K562 (cell line): ENCODE measurements around the gene CCDC137. TPM values are rescaled to one million over a fixed set of nuclear protein-coding genes. Genes with fewer than 3 reads are reported as not detected.

Experiments used
- BHLHE40 ChIP-seq: IDR thresholded peaks from 2 replicates; pipeline ENCODE4 v1.6.1; 2011; ENCODE audit warnings: low read length, improper control_type of control experiment
- CBX1 ChIP-seq: sonication (generic); IDR thresholded peaks from 2 replicates; pipeline ENCODE4 v1.6.1; 2016; ENCODE audit warnings: antibody characterized with exemption, low read depth, mild to moderate bottlenecking
- CREB1 ChIP-seq, 2 experiments: sonication (generic) in 1 of 2; formaldehyde crosslinking in 1 of 2; IDR thresholded peaks; 2 replicates each; pipeline versions ENCODE4 v1.6.1 to v1.8.0; 2012 to 2022; ENCODE audit warnings: inconsistent platforms in 1 of 2, mild to moderate bottlenecking in 1 of 2, missing genetic modification reagents in 1 of 2, moderate library complexity in 1 of 2
- EHMT2 ChIP-seq: fragments of 450-650 bp; IDR thresholded peaks from 2 replicates; pipeline ENCODE4 v1.6.1; 2018; ENCODE audit warnings: antibody characterized with exemption
- ELF4 ChIP-seq: fragments of 450-650 bp; formaldehyde crosslinking; IDR thresholded peaks from 2 replicates; pipeline ENCODE4 v1.4.0; 2022; ENCODE audit warnings: missing genetic modification characterization
- FOSL1 ChIP-seq: fragments of 200-800 bp; sonication (Bioruptor generic); conservative IDR thresholded peaks from 2 replicates; pipeline ENCODE4 v1.6.1; 2016; ENCODE audit warnings: missing genetic modification characterization, missing compliant biosample characterization
- GTF2A2 ChIP-seq: IDR thresholded peaks from 2 replicates; pipeline ENCODE4 v1.6.1; 2016; ENCODE audit warnings: mild to moderate bottlenecking, missing genetic modification characterization, missing compliant biosample characterization
- NELFE ChIP-seq: IDR thresholded peaks from 2 replicates; pipeline ENCODE4 v1.6.1; 2011; ENCODE audit warnings: mild to moderate bottlenecking; ENCODE audit not compliant: insufficient read depth, insufficient read length
- NFE2 ChIP-seq: IDR thresholded peaks from 2 replicates; pipeline ENCODE4 v1.6.1; 2014; ENCODE audit warnings: antibody characterized with exemption, low read depth
- NR2C2 ChIP-seq, 2 experiments: fragments of 200-800 bp in 1 of 2; sonication (Bioruptor generic) in 1 of 2; sonication (generic) in 1 of 2; formaldehyde crosslinking in 1 of 2; IDR thresholded peaks; 2 replicates each; pipeline versions ENCODE4 v1.6.1 to v1.8.0; 2016 to 2022; ENCODE audit warnings: mild to moderate bottlenecking in 1 of 2, missing compliant biosample characterization in 1 of 2, missing genetic modification characterization in 1 of 2, missing genetic modification reagents in 1 of 2
- NUFIP1 ChIP-seq: fragments of 450-650 bp; IDR thresholded peaks from 2 replicates; pipeline ENCODE4 v1.6.1; 2018; ENCODE audit not compliant: partially characterized antibody
- PCBP1 ChIP-seq: fragments of 200-400 bp; formaldehyde crosslinking; IDR thresholded peaks from 2 replicates; pipeline ENCODE4 v1.6.1; 2018; ENCODE audit warnings: mild to moderate bottlenecking, low read depth, low read length; ENCODE audit not compliant: poor library complexity, severe bottlenecking
- PCBP2 ChIP-seq: fragments of 200-400 bp; formaldehyde crosslinking; IDR thresholded peaks from 2 replicates; pipeline ENCODE4 v1.6.1; 2018; ENCODE audit warnings: low read length, low read depth, mild to moderate bottlenecking, moderate library complexity; ENCODE audit not compliant: poor library complexity, severe bottlenecking
- PHF8 ChIP-seq: fragments of 200-600 bp; sonication (generic); IDR thresholded peaks from 2 replicates; pipeline ENCODE4 v1.6.1; 2012; ENCODE audit warnings: mixed run types, mild to moderate bottlenecking, inconsistent platforms, low read length, moderate library complexity, borderline replicate concordance
- SRSF7 ChIP-seq: fragments of 200-400 bp; formaldehyde crosslinking; optimal IDR thresholded peaks from 2 replicates; pipeline ENCODE3; 2017; ENCODE audit warnings: mild to moderate bottlenecking, low read depth, low read length
- TAF1 ChIP-seq: IDR thresholded peaks from 2 replicates; pipeline ENCODE4 v1.6.1; 2011; ENCODE audit warnings: mild to moderate bottlenecking, low read length, moderate library complexity; ENCODE audit not compliant: insufficient read depth, control insufficient read depth, severe bottlenecking; ENCODE audit errors: extremely low read depth
- XRCC5 ChIP-seq: fragments of 200-400 bp; formaldehyde crosslinking; IDR thresholded peaks from 2 replicates; pipeline ENCODE4 v1.6.1; 2017; ENCODE audit warnings: low read depth, mild to moderate bottlenecking, low read length
- ZNF217 ChIP-seq: sonication (generic); formaldehyde crosslinking; IDR thresholded peaks from 2 replicates; pipeline ENCODE4 v1.8.0; 2022; ENCODE audit warnings: mild to moderate bottlenecking, missing genetic modification reagents
- ZNF232 ChIP-seq: sonication (generic); formaldehyde crosslinking; IDR thresholded peaks from 2 replicates; pipeline ENCODE4 v1.8.0; 2022; ENCODE audit warnings: mild to moderate bottlenecking, missing genetic modification reagents
- polyA plus RNA-seq, 8 experiments: library from polyadenylated mRNA; depleted of rRNA in 4 of 8; stranded (reverse) in 5 of 8; unstranded in 3 of 8; fragments of >200 nt; fragmentation: Nextera tagmentation in 2 of 8; fragmentation: Illumina TruSeq in 1 of 8; extraction: Ambion mirVana in 2 of 8; extraction: Trizol in 1 of 8; gene quantifications; 2 replicates each; pipeline versions ENCODE4 v1.2.1 to v1.2.3, GENCODE V29; 2011 to 2014; ENCODE audit warnings: inconsistent platforms in 1 of 8, missing spikeins in 1 of 8
- total RNA-seq, 7 experiments: library from RNA; depleted of rRNA in 6 of 7; stranded (reverse); fragments of >200 nt in 6 of 7; fragmentation: Illumina TruSeq in 2 of 7; extraction: Trizol in 2 of 7; gene quantifications; 2 replicates each; pipeline versions ENCODE4 v1.2.1 to v1.2.3, GENCODE V29; 2011 to 2021; ENCODE audit warnings: low replicate concordance in 1 of 7
- TF ChIP-seq, protein P1 (sequence below), 2 experiments: fragments of 200-800 bp in 1 of 2; sonication (Bioruptor generic) in 1 of 2; sonication (generic) in 1 of 2; formaldehyde crosslinking in 1 of 2; IDR thresholded peaks in 1 of 2; conservative IDR thresholded peaks in 1 of 2; 2 replicates each; pipeline versions ENCODE4 v1.5.0 to v1.6.1; 2016 to 2020; ENCODE audit warnings: missing compliant biosample characterization in 1 of 2, missing genetic modification characterization in 1 of 2, missing genetic modification reagents in 1 of 2

Gene CCDC137
- total and polyA plus RNA-seq, 9 of the 15 experiments (the other 6 are each of a cell fraction or from before 2014, with no cell fraction given), result 2.3 to 68.1 (median 38.3) TPM

DNA sequence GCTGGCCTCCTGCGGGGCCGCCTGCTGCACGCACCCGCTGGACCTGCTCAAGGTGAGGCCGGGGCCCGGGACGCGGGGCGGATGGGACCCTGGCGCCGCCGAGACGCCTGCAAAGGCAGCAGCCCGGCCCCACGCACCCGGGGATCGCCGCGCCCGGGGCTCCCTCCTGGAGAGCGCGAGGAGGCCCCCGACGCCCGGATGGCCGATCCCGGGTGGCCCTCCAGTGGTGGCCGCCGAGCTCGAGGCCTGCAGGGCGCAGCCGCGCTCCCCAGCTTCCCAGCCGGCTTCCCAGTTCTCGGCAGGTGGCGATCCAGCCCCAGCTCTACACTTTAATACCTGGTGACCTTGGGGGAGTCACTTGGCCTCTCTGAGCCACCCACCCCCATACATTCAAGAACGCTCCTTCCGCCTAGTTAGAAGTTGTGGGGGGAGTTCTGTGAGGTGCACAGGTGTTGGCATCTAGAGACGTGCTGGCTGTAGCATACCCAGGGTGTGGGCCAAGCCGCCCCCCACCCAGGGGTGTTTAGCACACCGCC is 46.0 kb downstream of the CCDC137 start (continued):
- TF ChIP-seq NELFE, result no peak
- TF ChIP-seq GTF2A2 (tag), result no peak
- TF ChIP-seq, protein P1, sequence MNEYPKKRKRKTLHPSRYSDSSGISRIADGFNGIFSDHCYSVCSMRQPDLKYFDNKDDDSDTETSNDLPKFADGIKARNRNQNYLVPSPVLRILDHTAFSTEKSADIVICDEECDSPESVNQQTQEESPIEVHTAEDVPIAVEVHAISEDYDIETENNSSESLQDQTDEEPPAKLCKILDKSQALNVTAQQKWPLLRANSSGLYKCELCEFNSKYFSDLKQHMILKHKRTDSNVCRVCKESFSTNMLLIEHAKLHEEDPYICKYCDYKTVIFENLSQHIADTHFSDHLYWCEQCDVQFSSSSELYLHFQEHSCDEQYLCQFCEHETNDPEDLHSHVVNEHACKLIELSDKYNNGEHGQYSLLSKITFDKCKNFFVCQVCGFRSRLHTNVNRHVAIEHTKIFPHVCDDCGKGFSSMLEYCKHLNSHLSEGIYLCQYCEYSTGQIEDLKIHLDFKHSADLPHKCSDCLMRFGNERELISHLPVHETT (CRISPR knock-in tag; conservative IDR thresholded peaks at IDR 0.05 in 1 of 2, IDR thresholded peaks at IDR 0.05 in 1 of 2), result no peak
- no peak for TF ChIP-seq NR2C2 (CRISPR knock-in tag; IDR thresholded peaks at IDR 0.05)
- no peak for TF ChIP-seq NR2C2 (tag; IDR thresholded peaks at IDR 0.05)
- TF ChIP-seq ELF4, result no peak
- no peak for TF ChIP-seq CREB1 (IDR thresholded peaks at IDR 0.05)
- TF ChIP-seq CREB1 (CRISPR knock-in tag; IDR thresholded peaks at IDR 0.05), result no peak
- no peak for TF ChIP-seq NFE2
- no peak for TF ChIP-seq EHMT2
- TF ChIP-seq PCBP1, result no peak
- TF ChIP-seq XRCC5, result no peak
- TF ChIP-seq PCBP2, result no peak
- no peak for TF ChIP-seq ZNF217
- no peak for TF ChIP-seq CBX1
- no peak for TF ChIP-seq FOSL1 (tag)
- TF ChIP-seq PHF8, result no peak
- TF ChIP-seq BHLHE40, result no peak
- no peak for TF ChIP-seq NUFIP1
- no peak for TF ChIP-seq SRSF7
- no peak for TF ChIP-seq TAF1
- no peak for TF ChIP-seq ZNF232
